NB4 (cell line): ENCODE data around the gene HECW1.

Experiments used
- MYC ChIP-seq: IDR thresholded peaks from 2 replicates; pipeline ENCODE4 v1.6.1; 2011; ENCODE audit warnings: low read depth, low read length
- POLR2A ChIP-seq: IDR thresholded peaks from 2 replicates; pipeline ENCODE4 v1.6.1; 2011; ENCODE audit warnings: mild to moderate bottlenecking; ENCODE audit not compliant: insufficient read length; ENCODE audit errors: extremely low read depth
- TF ChIP-seq, protein P1 (sequence below): IDR thresholded peaks from one replicate; pipeline ENCODE4 v1.5.1; 2012; ENCODE audit warnings: low read depth, low read length
- TF ChIP-seq, protein P2 (sequence below): IDR thresholded peaks from 2 replicates; pipeline ENCODE4 v1.6.1; 2011; ENCODE audit warnings: low read depth, low read length

DNA sequence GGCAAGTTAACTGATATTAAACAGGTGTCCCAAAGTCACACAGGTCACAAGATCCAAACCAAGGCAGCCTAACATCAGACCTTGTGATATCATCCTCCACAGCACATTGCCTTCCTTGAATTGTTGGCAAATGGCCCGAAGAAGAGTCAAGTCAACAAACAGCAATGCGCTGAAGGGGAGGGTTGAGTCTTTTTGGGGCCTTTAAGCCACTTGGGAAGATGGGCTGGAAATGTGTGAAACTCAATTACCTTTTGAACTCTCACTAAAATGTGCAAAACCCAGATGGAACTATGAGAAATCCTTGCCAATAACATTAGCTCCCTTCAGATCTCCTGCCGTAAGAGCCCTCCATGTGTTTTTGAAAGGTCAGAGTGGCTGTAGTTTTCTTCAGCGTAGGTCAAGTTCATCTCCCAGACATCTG, 422.6 kb downstream of the HECW1 start:
- TF ChIP-seq, protein P1, sequence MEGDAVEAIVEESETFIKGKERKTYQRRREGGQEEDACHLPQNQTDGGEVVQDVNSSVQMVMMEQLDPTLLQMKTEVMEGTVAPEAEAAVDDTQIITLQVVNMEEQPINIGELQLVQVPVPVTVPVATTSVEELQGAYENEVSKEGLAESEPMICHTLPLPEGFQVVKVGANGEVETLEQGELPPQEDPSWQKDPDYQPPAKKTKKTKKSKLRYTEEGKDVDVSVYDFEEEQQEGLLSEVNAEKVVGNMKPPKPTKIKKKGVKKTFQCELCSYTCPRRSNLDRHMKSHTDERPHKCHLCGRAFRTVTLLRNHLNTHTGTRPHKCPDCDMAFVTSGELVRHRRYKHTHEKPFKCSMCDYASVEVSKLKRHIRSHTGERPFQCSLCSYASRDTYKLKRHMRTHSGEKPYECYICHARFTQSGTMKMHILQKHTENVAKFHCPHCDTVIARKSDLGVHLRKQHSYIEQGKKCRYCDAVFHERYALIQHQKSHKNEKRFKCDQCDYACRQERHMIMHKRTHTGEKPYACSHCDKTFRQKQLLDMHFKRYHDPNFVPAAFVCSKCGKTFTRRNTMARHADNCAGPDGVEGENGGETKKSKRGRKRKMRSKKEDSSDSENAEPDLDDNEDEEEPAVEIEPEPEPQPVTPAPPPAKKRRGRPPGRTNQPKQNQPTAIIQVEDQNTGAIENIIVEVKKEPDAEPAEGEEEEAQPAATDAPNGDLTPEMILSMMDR = no peak
- no peak for TF ChIP-seq POLR2A
- TF ChIP-seq, protein P2, sequence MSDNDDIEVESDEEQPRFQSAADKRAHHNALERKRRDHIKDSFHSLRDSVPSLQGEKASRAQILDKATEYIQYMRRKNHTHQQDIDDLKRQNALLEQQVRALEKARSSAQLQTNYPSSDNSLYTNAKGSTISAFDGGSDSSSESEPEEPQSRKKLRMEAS = no peak
- TF ChIP-seq MYC = no peak
